Effector memory CD4-positive, alpha-beta T cell (primary cell): Measurements from ENCODE around the gene LIN7A.

Experiments
- DNase-seq, 3 donors: peaks; one replicate each; pipeline ENCODE4 v3.0.0-alpha.2; 2020
- H3K27ac ChIP-seq: 2 replicates; pipeline ENCODE4 v1.7.0; 2013; ENCODE audit warnings: mild to moderate bottlenecking, low read length, moderate library complexity; ENCODE audit not compliant: insufficient read depth, poor library complexity, severe bottlenecking
- H3K27me3 ChIP-seq: replicated peaks from 2 replicates; pipeline ENCODE4 v1.7.0; 2013; ENCODE audit warnings: mild to moderate bottlenecking, low read length; ENCODE audit not compliant: insufficient read depth, control insufficient read depth, poor library complexity, severe bottlenecking
- H3K36me3 ChIP-seq: 2 replicates; pipeline ENCODE4 v1.7.0; 2013; ENCODE audit warnings: mild to moderate bottlenecking, low read length, moderate library complexity; ENCODE audit not compliant: control insufficient read depth, insufficient read depth
- H3K4me1 ChIP-seq: 2 replicates; pipeline ENCODE4 v1.7.0; 2013; ENCODE audit warnings: low read length, mild to moderate bottlenecking; ENCODE audit not compliant: control insufficient read depth, insufficient read depth, poor library complexity, severe bottlenecking
- H3K4me3 ChIP-seq: 2 replicates; pipeline ENCODE4 v1.7.0; 2013; ENCODE audit warnings: low read length, low read depth, mild to moderate bottlenecking; ENCODE audit not compliant: insufficient read depth, poor library complexity, severe bottlenecking
- H3K9me3 ChIP-seq: 2 replicates; pipeline ENCODE4 v1.7.0; 2013; ENCODE audit warnings: mild to moderate bottlenecking, low read length, moderate library complexity; ENCODE audit not compliant: control insufficient read depth

Gene LIN7A

DNA sequence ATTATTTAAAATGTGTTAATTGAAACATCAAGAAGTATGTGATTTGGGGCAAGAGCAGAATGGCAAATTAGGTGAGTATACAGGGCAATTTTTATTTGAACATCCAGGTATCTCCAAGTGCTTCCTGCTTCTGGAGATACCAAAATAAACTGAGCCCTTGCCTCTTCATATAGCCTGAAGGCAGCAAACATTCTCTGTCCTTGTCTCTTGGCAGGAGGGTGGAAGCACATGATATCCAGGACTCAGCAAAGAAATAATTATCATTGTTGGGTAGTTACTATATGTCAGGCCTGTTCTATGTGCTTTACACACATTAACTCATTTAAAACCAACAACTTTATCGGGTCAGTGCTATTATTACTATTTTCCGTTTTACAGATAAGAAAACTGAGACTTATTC, 12.5 kb downstream of the LIN7A start:
- Histone ChIP-seq H3K36me3 (no peaks in the 10 kb centered on the region), H3K4me1 (no peaks in the 10 kb centered on the region), H3K27me3 (no peaks in the 10 kb centered on the region), H3K9me3 (no peaks in the 10 kb centered on the region), H3K4me3 (no peak overlapping the region), H3K27ac (no peak overlapping the region)
- DNase-seq, result no peak

DNA sequence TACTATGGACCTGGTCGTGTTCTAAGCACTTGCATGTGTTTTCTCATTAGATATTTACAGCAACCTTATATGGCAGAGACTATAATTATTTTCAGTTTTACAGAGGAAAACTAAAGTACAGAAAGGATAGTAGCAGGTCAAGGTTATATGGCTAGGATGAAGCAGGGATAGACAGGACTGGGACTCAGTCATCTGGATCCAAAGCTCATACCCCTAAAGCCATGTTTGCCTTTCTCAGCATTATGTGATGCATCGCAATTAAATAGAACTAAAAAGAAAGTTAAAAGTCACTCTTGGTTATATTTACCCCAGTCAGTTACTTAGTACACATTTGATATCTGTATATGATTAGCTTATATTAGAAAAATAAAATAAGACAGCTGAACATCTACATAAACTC, 13.3 kb downstream of the LIN7A start:
- H3K9me3 ChIP-seq, result no peaks in the 10 kb centered on the region
- H3K27ac ChIP-seq, result no peak overlapping the region
- no peaks in the 10 kb centered on the region for H3K4me1 ChIP-seq
- H3K36me3 ChIP-seq, result no peaks in the 10 kb centered on the region
- H3K27me3 ChIP-seq, result no peaks in the 10 kb centered on the region
- DNase-seq, result no peak
- H3K4me3 ChIP-seq, result no peak overlapping the region

DNA sequence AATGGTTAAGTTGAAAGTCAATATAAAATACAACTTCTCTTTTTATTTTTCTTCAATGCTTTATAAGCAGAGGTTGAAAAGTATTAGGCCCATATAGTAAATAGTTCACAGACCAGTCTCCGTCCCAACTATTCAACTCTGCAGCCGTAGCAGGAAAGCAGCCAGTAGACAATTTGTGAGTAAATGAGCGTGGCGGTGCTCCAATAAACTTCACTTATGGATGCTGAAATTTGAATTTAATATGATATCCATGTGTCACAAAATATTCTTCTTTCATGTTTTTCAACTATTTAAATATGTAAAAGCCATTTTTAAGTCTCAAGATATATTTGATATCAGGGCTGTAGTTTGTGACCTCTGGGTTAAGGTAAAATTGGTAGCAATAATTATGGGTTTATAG, 17.7 kb downstream of the LIN7A start:
- no peak for DNase-seq
- H3K4me1 ChIP-seq, result no peaks in the 10 kb centered on the region
- H3K27me3 ChIP-seq, result no peaks in the 10 kb centered on the region
- no peak overlapping the region for H3K4me3 ChIP-seq
- H3K27ac ChIP-seq, result no peak overlapping the region
- H3K9me3 ChIP-seq, result no peaks in the 10 kb centered on the region
- no peaks in the 10 kb centered on the region for H3K36me3 ChIP-seq

DNA sequence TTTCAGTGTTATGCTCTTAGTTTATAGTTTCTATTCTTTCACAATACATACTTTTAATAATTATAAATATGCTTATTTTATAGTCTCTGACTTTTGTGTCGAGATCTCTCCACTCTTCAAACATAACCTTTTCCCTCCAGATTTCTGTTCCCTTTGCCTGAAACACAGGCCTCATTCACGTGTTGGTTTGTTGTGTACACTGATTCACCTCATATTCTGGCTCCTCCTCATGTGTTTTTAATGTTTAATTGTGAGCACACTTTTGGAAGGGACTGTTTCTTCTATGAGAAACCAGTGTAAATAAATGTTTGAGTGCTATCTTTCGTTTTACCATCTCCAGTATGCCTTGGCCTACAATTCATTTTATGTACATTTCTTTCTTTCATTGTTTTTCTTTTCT, 20.1 kb downstream of the LIN7A start:
- Histone ChIP-seq H3K9me3 (no peaks in the 10 kb centered on the region), H3K4me1 (no peaks in the 10 kb centered on the region), H3K4me3 (no peak overlapping the region), H3K27me3 (no peaks in the 10 kb centered on the region), H3K27ac (no peak overlapping the region), H3K36me3 (no peaks in the 10 kb centered on the region)
- no peak for DNase-seq

DNA sequence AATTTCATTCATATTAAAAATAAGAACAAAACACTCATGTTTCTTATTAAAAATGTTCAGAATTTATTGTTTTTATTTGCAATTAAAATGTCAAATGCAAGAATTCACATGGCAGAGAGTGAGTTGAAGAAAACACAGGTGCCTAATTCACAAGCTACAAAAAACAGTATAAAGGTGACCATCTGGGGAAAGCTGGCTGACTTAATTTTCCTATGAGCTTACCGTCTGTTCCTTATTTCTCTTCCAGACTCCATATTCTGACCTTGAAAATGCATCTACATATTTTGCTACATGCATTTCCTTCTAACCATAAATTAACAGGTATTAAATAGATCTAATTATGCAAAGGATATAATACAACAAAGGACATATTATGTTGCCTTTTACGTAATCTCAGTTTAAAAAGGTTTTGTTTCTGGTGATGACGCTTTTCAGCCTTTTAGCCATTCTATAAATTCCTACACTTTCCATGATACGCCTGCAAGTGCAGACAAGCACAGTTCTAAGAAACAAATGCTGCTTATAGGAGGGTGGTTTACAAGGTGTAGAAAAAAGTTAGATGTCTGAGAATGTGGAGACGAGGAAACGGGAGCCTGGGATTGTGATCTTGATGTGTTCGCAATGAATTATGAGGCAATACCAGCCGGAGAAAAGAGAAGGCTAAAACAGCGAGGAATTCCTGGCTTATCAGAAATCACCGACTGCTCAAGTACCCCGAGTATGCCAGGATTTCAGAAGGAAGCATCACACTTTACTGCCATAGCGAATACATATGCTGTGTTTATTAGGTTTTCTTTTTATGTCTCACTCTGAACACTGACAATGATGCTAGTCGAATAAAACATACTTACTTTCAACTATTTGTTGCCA, 24.6 kb downstream of the LIN7A start:
- H3K27ac ChIP-seq, result no peak overlapping the region
- H3K36me3 ChIP-seq, result no peaks in the 10 kb centered on the region
- no peak for DNase-seq
- H3K27me3 ChIP-seq, result no peaks in the 10 kb centered on the region
- no peaks in the 10 kb centered on the region for H3K9me3 ChIP-seq
- no peaks in the 10 kb centered on the region for H3K4me1 ChIP-seq
- H3K4me3 ChIP-seq, result no peak overlapping the region

DNA sequence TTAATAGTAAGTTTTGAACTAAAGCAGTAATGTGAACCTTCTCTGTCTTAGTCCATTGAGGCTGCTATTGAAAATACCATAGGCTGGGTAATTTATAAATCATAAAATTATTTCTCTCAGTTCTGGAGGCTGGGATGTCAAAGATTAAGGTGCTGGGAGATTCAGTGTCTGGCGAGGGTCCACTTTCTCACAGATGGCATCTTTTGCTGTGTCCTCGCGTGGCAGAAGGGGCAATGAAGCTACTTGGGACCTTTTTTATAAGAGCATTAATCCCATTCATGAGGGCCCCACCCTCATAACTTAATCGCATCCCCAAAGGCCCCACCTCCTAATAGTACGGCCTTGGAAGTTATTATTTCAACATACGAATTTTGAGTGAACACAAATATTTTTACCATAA, 28.4 kb downstream of the LIN7A start:
- H3K36me3 ChIP-seq, result no peaks in the 10 kb centered on the region
- H3K4me3 ChIP-seq, result no peak overlapping the region
- H3K27ac ChIP-seq, result no peak overlapping the region
- DNase-seq, result no peak
- no peaks in the 10 kb centered on the region for H3K9me3 ChIP-seq
- H3K4me1 ChIP-seq, result no peaks in the 10 kb centered on the region
- H3K27me3 ChIP-seq, result no peaks in the 10 kb centered on the region

DNA sequence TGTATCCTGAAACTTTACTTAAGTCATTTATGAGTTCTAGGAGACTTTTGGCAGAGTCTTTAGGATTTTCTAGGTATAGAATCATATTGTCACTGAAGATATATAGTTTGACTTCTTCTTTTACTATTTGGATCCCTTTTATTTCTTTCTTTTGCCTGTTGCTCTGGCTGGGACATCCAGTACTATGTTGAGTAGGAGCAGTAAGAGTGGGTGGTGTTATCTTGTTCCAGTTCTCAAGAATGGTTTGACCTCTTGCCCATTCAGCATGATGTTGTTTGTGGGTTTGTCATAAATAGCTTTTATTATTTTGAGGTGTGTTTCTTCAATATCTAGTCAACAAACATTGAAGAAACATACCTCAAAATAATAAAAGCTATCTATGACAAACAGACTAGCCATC, 35.0 kb downstream of the LIN7A start:
- Histone ChIP-seq H3K4me1 (no peaks in the 10 kb centered on the region), H3K36me3 (no peaks in the 10 kb centered on the region), H3K27me3 (no peaks in the 10 kb centered on the region), H3K9me3 (no peaks in the 10 kb centered on the region), H3K4me3 (no peak overlapping the region), H3K27ac (no peak overlapping the region)
- DNase-seq, result no peak

DNA sequence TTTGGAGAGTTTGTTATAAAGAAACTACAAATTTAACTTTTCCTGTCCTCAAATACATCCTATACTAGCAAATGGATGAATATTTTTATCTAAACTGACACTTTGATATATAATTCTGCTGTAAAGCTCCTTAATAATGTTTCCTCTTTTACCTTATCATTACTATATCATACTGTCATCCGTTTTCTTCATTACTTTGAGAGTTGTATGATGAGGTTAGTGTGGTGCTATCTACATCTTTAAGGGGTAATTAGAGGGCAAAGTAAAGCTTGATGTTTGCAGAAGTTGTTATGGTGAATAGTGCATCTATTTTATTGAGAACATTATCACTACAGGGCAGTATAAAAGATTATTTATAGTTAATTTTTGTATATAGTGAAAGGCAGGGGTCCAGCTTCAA, 36.1 kb downstream of the LIN7A start:
- H3K9me3 ChIP-seq, result no peaks in the 10 kb centered on the region
- no peaks in the 10 kb centered on the region for H3K36me3 ChIP-seq
- no peak overlapping the region for H3K4me3 ChIP-seq
- H3K4me1 ChIP-seq, result no peaks in the 10 kb centered on the region
- no peak for DNase-seq
- H3K27me3 ChIP-seq, result no peaks in the 10 kb centered on the region
- no peak overlapping the region for H3K27ac ChIP-seq

DNA sequence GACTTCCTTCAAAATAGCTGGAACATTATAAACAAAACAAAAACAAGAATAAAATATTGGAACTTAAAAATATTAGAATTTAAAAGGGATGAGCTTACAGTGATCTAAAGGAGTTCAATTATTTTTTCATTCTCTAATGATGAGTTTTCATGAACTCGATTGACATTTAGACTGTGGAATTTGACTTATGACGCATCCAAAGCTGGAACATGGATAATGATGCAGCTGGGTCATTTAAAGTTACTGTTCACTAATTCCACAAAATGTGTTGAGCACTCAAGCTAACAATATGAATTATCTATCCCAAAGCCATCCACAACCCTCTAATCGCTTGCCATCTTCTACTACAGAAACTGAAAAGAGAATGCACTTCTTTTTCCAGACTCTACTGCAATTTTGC, 42.5 kb downstream of the LIN7A start:
- H3K4me1 ChIP-seq, result no peaks in the 10 kb centered on the region

DNA sequence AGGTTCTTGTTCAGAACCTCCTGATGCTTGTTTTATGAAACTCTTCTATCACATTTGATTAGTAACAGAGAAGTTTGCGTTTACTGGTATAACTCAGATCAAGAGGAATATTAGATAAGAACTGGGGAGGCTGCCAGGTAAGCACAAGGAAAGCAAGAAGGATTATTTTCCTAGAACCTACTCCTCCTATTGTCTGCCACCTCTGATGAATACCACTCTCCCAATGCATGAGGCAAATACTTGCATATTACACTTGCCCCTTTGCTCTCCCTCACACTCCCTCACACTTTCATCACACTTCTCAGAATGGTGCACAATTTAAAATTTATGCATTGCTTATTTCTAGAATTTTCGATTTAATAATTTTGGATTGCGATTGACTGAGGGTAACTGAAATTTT, 43.6 kb downstream of the LIN7A start:
- H3K4me1 ChIP-seq, result no peaks in the 10 kb centered on the region
- H3K27ac ChIP-seq, result no peak overlapping the region
- no peak for DNase-seq
- H3K27me3 ChIP-seq, result no peaks in the 10 kb centered on the region
- H3K4me3 ChIP-seq, result no peak overlapping the region
- H3K9me3 ChIP-seq, result no peaks in the 10 kb centered on the region
- H3K36me3 ChIP-seq, result no peaks in the 10 kb centered on the region

More for the DNA sequence above, 42.5 kb downstream of the LIN7A start:
- no peak for DNase-seq
- Histone ChIP-seq H3K36me3 (no peaks in the 10 kb centered on the region), H3K27me3 (no peaks in the 10 kb centered on the region), H3K27ac (no peak overlapping the region), H3K4me3 (no peak overlapping the region), H3K9me3 (no peaks in the 10 kb centered on the region)
